PC-3 (cell line): ENCODE results near the gene H3-3A.

Source experiments
- EZH2 ChIP-seq: fragments of 300-600 bp; sonication (generic); IDR thresholded peaks from one replicate; pipeline ENCODE4 v1.6.1; 2017; ENCODE audit warnings: antibody characterized with exemption, mild to moderate bottlenecking, low read length; ENCODE audit not compliant: unreplicated experiment
- EZH2phosphoT487 ChIP-seq: fragments of 300-600 bp; sonication (generic); IDR thresholded peaks from 2 replicates; pipeline ENCODE4 v1.6.1; 2018; ENCODE audit warnings: mild to moderate bottlenecking, antibody characterized with exemption, low read length, borderline replicate concordance
- TF ChIP-seq, protein P1 (sequence below): fragments of 300-600 bp; sonication (generic); conservative IDR thresholded peaks from 2 replicates; pipeline ENCODE4 v1.5.1; 2017; ENCODE audit warnings: antibody characterized with exemption, low read depth, mild to moderate bottlenecking, low read length

DNA sequence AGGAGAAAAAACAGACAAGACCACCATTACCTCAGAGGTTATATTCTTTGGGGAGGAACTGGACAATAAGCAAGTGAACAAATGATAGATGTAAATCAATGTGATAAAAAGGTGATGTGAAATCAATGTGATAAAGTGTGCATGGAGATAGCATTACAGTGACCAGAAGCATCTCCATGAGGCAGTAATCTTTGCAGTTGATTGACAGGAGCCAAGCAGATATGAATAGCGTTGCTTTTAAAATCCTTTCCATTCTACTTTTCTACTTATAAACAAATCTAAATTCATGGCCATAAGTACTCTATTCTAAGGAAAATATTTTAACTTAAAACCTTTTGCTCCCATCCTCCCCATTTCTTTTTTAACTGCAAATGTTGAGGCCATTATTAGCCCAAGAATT is 2.8 kb upstream of the H3-3A start:
- TF ChIP-seq, protein P1, sequence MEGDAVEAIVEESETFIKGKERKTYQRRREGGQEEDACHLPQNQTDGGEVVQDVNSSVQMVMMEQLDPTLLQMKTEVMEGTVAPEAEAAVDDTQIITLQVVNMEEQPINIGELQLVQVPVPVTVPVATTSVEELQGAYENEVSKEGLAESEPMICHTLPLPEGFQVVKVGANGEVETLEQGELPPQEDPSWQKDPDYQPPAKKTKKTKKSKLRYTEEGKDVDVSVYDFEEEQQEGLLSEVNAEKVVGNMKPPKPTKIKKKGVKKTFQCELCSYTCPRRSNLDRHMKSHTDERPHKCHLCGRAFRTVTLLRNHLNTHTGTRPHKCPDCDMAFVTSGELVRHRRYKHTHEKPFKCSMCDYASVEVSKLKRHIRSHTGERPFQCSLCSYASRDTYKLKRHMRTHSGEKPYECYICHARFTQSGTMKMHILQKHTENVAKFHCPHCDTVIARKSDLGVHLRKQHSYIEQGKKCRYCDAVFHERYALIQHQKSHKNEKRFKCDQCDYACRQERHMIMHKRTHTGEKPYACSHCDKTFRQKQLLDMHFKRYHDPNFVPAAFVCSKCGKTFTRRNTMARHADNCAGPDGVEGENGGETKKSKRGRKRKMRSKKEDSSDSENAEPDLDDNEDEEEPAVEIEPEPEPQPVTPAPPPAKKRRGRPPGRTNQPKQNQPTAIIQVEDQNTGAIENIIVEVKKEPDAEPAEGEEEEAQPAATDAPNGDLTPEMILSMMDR, result no peak
- no peak for TF ChIP-seq EZH2
- TF ChIP-seq EZH2phosphoT487, result no peak
